Measurements from ENCODE around the gene ADAMTS4. TPM values are rescaled to one million over a fixed set of nuclear protein-coding genes. Genes with fewer than 3 reads are reported as not detected.

ADAMTS4 gene
- total RNA-seq, 1 experiment from 2014 or later, result 7.0 TPM

- Mint-ChIP-seq H3K36me3 (ENCODE audit: insufficient read depth in 1 of 3, low read depth in 3 of 3) (peaks cover 0 to 8% (median 8%) of the 10 kb centered on the region in 3 experiments; a peak in 4 of 7 replicates), H3K27me3 (ENCODE audit: low read depth) (peaks cover 2% of the 10 kb centered on the region; the same call in 1 of the 2 replicates), H3K4me1 (peaks cover 4 to 10% of the 10 kb centered on the region in 2 experiments; a peak in 3 of 4 replicates), H3K4me3 (no peak overlapping the region), H3K27ac (no peak overlapping the region), H3K9me3 (no peaks in the 10 kb centered on the region)
- Histone ChIP-seq H2AK5ac (ENCODE audit: insufficient read length, low read length) (no peak overlapping the region), H3K79me2 (ENCODE audit: insufficient read depth, low read length) (no peaks in the 10 kb centered on the region), H2BK5ac (ENCODE audit: insufficient read length, low read length) (no peak overlapping the region), H3K27me3 (ENCODE audit: insufficient read depth, low read length) (no peaks in the 10 kb centered on the region), H3K79me1 (ENCODE audit: insufficient read depth, low read depth, low read length, poor library complexity, severe bottlenecking) (no peaks in the 10 kb centered on the region), H3T11ph (ENCODE audit: low read length) (no peak overlapping the region), H2AFZ (ENCODE audit: low read length) (no peak overlapping the region), H2BK20ac (ENCODE audit: low read depth, low read length, poor library complexity, severe bottlenecking) (no peak overlapping the region), H3K4me2 (ENCODE audit: insufficient read depth, insufficient read length, low read length) (no peak overlapping the region), H4K91ac (ENCODE audit: insufficient read length, low read depth, low read length) (no peak overlapping the region), H3K9ac (ENCODE audit: extremely low read depth, insufficient read length, low read length) (no peak overlapping the region), H3K27ac (ENCODE audit: insufficient read length, low read depth, low read length) (no peak overlapping the region), H3K18ac (ENCODE audit: insufficient read length, low read depth, low read length) (no peak overlapping the region), H3K4ac (ENCODE audit: low read depth, low read length) (no peak overlapping the region), H2BK120ac (ENCODE audit: low read depth, low read length, poor library complexity, severe bottlenecking) (no peak overlapping the region), H4K20me1 (ENCODE audit: control insufficient read depth, insufficient read depth, insufficient read length) (peaks cover 3% of the 10 kb centered on the region), H3K4me1 (ENCODE audit: insufficient read depth, low read length) (no peaks in the 10 kb centered on the region), H2BK12ac (ENCODE audit: insufficient read length, low read depth, low read length) (no peak overlapping the region), H3K9me3 (ENCODE audit: control insufficient read depth, low read depth, low read length) (no peaks in the 10 kb centered on the region), H3K23me2 (ENCODE audit: insufficient read length, low read depth, low read length, poor library complexity, severe bottlenecking) (no peaks in the 10 kb centered on the region), H2BK15ac (ENCODE audit: low read depth, low read length) (no peak overlapping the region), H3K23ac (ENCODE audit: insufficient read length, low read depth, low read length) (no peak overlapping the region), H4K5ac (ENCODE audit: insufficient read length, low read depth, low read length) (no peak overlapping the region), H3K56ac (ENCODE audit: insufficient read length, low read depth, low read length) (no peak overlapping the region), H3K14ac (ENCODE audit: insufficient read depth, low read length) (no peak overlapping the region), H4K8ac (replicated peaks; ENCODE audit: insufficient read length, low read depth, low read length) (no peak overlapping the region)
- no peak for DNase-seq
- WGBS (ENCODE audit: extremely low coverage, insufficient read length, low lambda C conversion rate), result no CpG with 5 or more reads among the region's 3 CpGs
- no peak for TF ChIP-seq CTCF (conservative IDR thresholded peaks at IDR 0.05)
Measured at GRCh38 chr1:161187311-161187710, 11.5 kb downstream of the ADAMTS4 start.
